Measurements from ENCODE around the gene CLRN2.
"Not testable (repeated sequence)": the region's sequence is repeated elsewhere in the genome, so short reads cannot be mapped to it uniquely, and the experiment has no call there.

CLRN2 gene

GRCh38 chr4:17561195-17561909 is 46.4 kb downstream of the CLRN2 start:
- WGBS, 2 experiments (ENCODE audit: insufficient coverage in 2 of 2), result 83 to 87% methylated on average over 7 to 8 of the region's 8 CpGs

GRCh38 chr4:17562157-17562556 is 47.2 kb downstream of the CLRN2 start:
- 71 to 78% methylated on average over 1 of the region's 1 CpG for WGBS, 2 experiments (ENCODE audit: insufficient coverage in 2 of 2)
- Histone ChIP-seq H3K27ac (ENCODE audit: low read depth, low read length, severe bottlenecking) (no peak overlapping the region), H3K9me3 (ENCODE audit: control insufficient read depth, low read length) (no peaks in the 10 kb centered on the region), H3K4me1 (ENCODE audit: control insufficient read depth, insufficient read depth, low read length, poor library complexity, severe bottlenecking) (peaks cover 8% of the 10 kb centered on the region), H3K36me3 (ENCODE audit: control insufficient read depth, insufficient read depth, low read length) (no peaks in the 10 kb centered on the region), H3K4me3 (ENCODE audit: extremely low read depth, insufficient read depth, low read length, poor library complexity, severe bottlenecking) (no peak overlapping the region)

More at GRCh38 chr4:17561195-17561909, 46.4 kb downstream of the CLRN2 start:
- Histone ChIP-seq H3K9me3 (ENCODE audit: control insufficient read depth, low read length) (no peaks in the 10 kb centered on the region), H3K36me3 (ENCODE audit: control insufficient read depth, insufficient read depth, low read length) (no peaks in the 10 kb centered on the region), H3K4me3 (ENCODE audit: extremely low read depth, insufficient read depth, low read length, poor library complexity, severe bottlenecking) (no peak overlapping the region), H3K27ac (ENCODE audit: low read depth, low read length, severe bottlenecking) (no peak overlapping the region), H3K4me1 (ENCODE audit: control insufficient read depth, insufficient read depth, low read length, poor library complexity, severe bottlenecking) (peaks cover 5% of the 10 kb centered on the region)

GRCh38 chr4:17565846-17566245 is 50.9 kb downstream of the CLRN2 start:
- Histone ChIP-seq H3K4me3 (ENCODE audit: extremely low read depth, insufficient read depth, low read length, poor library complexity, severe bottlenecking) (no peak overlapping the region), H3K36me3 (ENCODE audit: control insufficient read depth, insufficient read depth, low read length) (no peaks in the 10 kb centered on the region), H3K9me3 (ENCODE audit: control insufficient read depth, low read length) (no peaks in the 10 kb centered on the region), H3K4me1 (ENCODE audit: control insufficient read depth, insufficient read depth, low read length, poor library complexity, severe bottlenecking) (peaks cover 8% of the 10 kb centered on the region), H3K27ac (ENCODE audit: low read depth, low read length, severe bottlenecking) (no peak overlapping the region)
- 95 to 97% methylated on average over 3 of the region's 3 CpGs for whole genome bisulfite sequencing, 2 experiments (ENCODE audit: insufficient coverage in 2 of 2)

GRCh38 chr4:17567271-17567670 is 52.3 kb downstream of the CLRN2 start:
- Histone ChIP-seq H3K36me3 (ENCODE audit: control insufficient read depth, insufficient read depth, low read length) (no peaks in the 10 kb centered on the region), H3K9me3 (ENCODE audit: control insufficient read depth, low read length) (no peaks in the 10 kb centered on the region), H3K27ac (ENCODE audit: low read depth, low read length, severe bottlenecking) (no peak overlapping the region), H3K4me1 (ENCODE audit: control insufficient read depth, insufficient read depth, low read length, poor library complexity, severe bottlenecking) (peaks cover 4% of the 10 kb centered on the region), H3K4me3 (ENCODE audit: extremely low read depth, insufficient read depth, low read length, poor library complexity, severe bottlenecking) (no peak overlapping the region)
- WGBS, 2 experiments (ENCODE audit: insufficient coverage in 2 of 2), result 89 to 100% methylated on average over 1 to 2 of the region's 2 CpGs

GRCh38 chr4:17574206-17574605 is 59.2 kb downstream of the CLRN2 start:
- H3K27ac ChIP-seq (ENCODE audit: low read depth, low read length, severe bottlenecking), result no peak overlapping the region
- 93 to 97% methylated on average over 2 to 3 of the region's 4 CpGs for WGBS, 2 experiments (ENCODE audit: insufficient coverage in 2 of 2)
- H3K9me3 ChIP-seq (ENCODE audit: control insufficient read depth, low read length), result no peaks in the 10 kb centered on the region
- H3K36me3 ChIP-seq (ENCODE audit: control insufficient read depth, insufficient read depth, low read length), result no peaks in the 10 kb centered on the region
- peaks cover 6% of the 10 kb centered on the region for H3K4me1 ChIP-seq (ENCODE audit: control insufficient read depth, insufficient read depth, low read length, poor library complexity, severe bottlenecking)
- H3K4me3 ChIP-seq (ENCODE audit: extremely low read depth, insufficient read depth, low read length, poor library complexity, severe bottlenecking), result no peak overlapping the region

- not testable (repeated sequence) for H3K4me1 ChIP-seq (ENCODE audit: control insufficient read depth, insufficient read depth, low read length, poor library complexity, severe bottlenecking); H3K9me3 ChIP-seq (ENCODE audit: control insufficient read depth, low read length); H3K36me3 ChIP-seq (ENCODE audit: control insufficient read depth, insufficient read depth, low read length); H3K4me3 ChIP-seq (ENCODE audit: extremely low read depth, insufficient read depth, low read length, poor library complexity, severe bottlenecking); H3K27ac ChIP-seq (ENCODE audit: low read depth, low read length, severe bottlenecking)
- WGBS, 2 experiments (ENCODE audit: insufficient coverage in 2 of 2), result 92 to 98% methylated on average over 10 of the region's 12 CpGs
Observed at GRCh38 chr4:17575177-17575576, 60.2 kb downstream of the CLRN2 start.
